ENCODE measurements around the gene TMEM63A. TPM values are rescaled to one million over a fixed set of nuclear protein-coding genes. Genes with fewer than 3 reads are reported as not detected.

The TMEM63A gene
- total RNA-seq, 1 donor from 2014 or later = 95.7 TPM

- DNase-seq (ENCODE audit: low spot score) = peak; percentile 81
- intact Hi-C loops (cut with DNase I) = no loop called here
- peak; percentile 92 for ATAC-seq
Observed at GRCh38 chr1:225911191-225912130, 29.3 kb upstream of the TMEM63A start.

GRCh38 chr1:225909477-225909876, 27.3 kb upstream of the TMEM63A start:
- DNase-seq (ENCODE audit: low spot score) (no peak), ATAC-seq (no peak)
- intact Hi-C loops (cut with DNase I) = no loop called here

- intact Hi-C loops (cut with DNase I) = no loop called here
- DNase-seq (ENCODE audit: low spot score) = no peak
- no peak for ATAC-seq
Observed at GRCh38 chr1:225908773-225909172, 26.6 kb upstream of the TMEM63A start.

GRCh38 chr1:225908013-225908640, 25.9 kb upstream of the TMEM63A start:
- intact Hi-C loops (cut with DNase I) = no loop called here
- DNase-seq (ENCODE audit: low spot score) = no peak
- ATAC-seq = no peak

- DNase-seq (ENCODE audit: low spot score) = no peak
- no peak for ATAC-seq
Observed at GRCh38 chr1:225907341-225907740, 25.2 kb upstream of the TMEM63A start.

GRCh38 chr1:225906467-225906866, 24.3 kb upstream of the TMEM63A start:
- ATAC-seq (no peak), DNase-seq (ENCODE audit: low spot score) (no peak)
- intact Hi-C loops (cut with DNase I) = no loop called here

More at GRCh38 chr1:225907341-225907740, 25.2 kb upstream of the TMEM63A start:
- intact Hi-C loops (cut with DNase I) = no loop called here

- ATAC-seq = no peak
- DNase-seq (ENCODE audit: low spot score) = no peak
- intact Hi-C loops (cut with DNase I) = no loop called here
Observed at GRCh38 chr1:225903623-225904022, 21.4 kb upstream of the TMEM63A start.

- no peak for DNase-seq (ENCODE audit: low spot score)
- ATAC-seq = no peak
- intact Hi-C loops (cut with DNase I) = no loop called here
Observed at GRCh38 chr1:225899044-225899925, 17.1 kb upstream of the TMEM63A start.

GRCh38 chr1:225897595-225898514, 15.7 kb upstream of the TMEM63A start:
- DNase-seq (ENCODE audit: low spot score) (no peak), ATAC-seq (no peak)
- intact Hi-C loops (cut with DNase I) = no loop called here

- ATAC-seq (peak; percentile 39), DNase-seq (ENCODE audit: low spot score) (no peak)
- intact Hi-C loops (cut with DNase I) = no loop called here
Observed at GRCh38 chr1:225896937-225897549, 14.9 kb upstream of the TMEM63A start.

- ATAC-seq = no peak
- intact Hi-C loops (cut with DNase I) = no loop called here
- no peak for DNase-seq (ENCODE audit: low spot score)
Observed at GRCh38 chr1:225896494-225896893, 14.3 kb upstream of the TMEM63A start.

GRCh38 chr1:225892307-225892706, 10.1 kb upstream of the TMEM63A start:
- ATAC-seq = no peak
- intact Hi-C loops (cut with DNase I) = no loop called here
- no peak for DNase-seq (ENCODE audit: low spot score)

GRCh38 chr1:225891229-225891972, 9.2 kb upstream of the TMEM63A start:
- DNase-seq (ENCODE audit: low spot score) (no peak), ATAC-seq (peak; percentile 67)
- intact Hi-C loops (cut with DNase I) = no loop called here

- DNase-seq (ENCODE audit: low spot score) (no peak), ATAC-seq (peak; percentile 69)
- intact Hi-C loops (cut with DNase I) = no loop called here
Observed at GRCh38 chr1:225890346-225891228, 8.4 kb upstream of the TMEM63A start.

GRCh38 chr1:225889743-225890142, 7.6 kb upstream of the TMEM63A start:
- ATAC-seq (no peak), DNase-seq (ENCODE audit: low spot score) (no peak)
- intact Hi-C loops (cut with DNase I) = no loop called here

- intact Hi-C loops (cut with DNase I) = no loop called here
- no peak for ATAC-seq
- no peak for DNase-seq (ENCODE audit: low spot score)
Observed at GRCh38 chr1:225888898-225889601, 6.9 kb upstream of the TMEM63A start, which contains the start of gene LEFTY1. LEFTY1 (minus strand) TSS chr1:225889146; CDS start chr1:225889066, 80 bp downstream.
